HEK293T (cell line): ENCODE measurements around the gene ENKUR.

Experiments used
- ARNT ChIP-seq: fragments of 450-650 bp; IDR thresholded peaks from 2 replicates; pipeline ENCODE4 v1.6.1; 2017; ENCODE audit warnings: mild to moderate bottlenecking
- CTBP1 ChIP-seq: fragments of 450-650 bp; IDR thresholded peaks from 2 replicates; pipeline ENCODE4 v1.6.1; 2016; ENCODE audit warnings: borderline replicate concordance
- ELF4 ChIP-seq: fragments of 450-650 bp; IDR thresholded peaks from 2 replicates; pipeline ENCODE4 v1.6.1; 2017; ENCODE audit warnings: antibody characterized with exemption
- FOXA1 ChIP-seq: fragments of 450-650 bp; IDR thresholded peaks from 2 replicates; pipeline ENCODE4 v1.6.1; 2016; ENCODE audit warnings: mild to moderate bottlenecking
- FOXM1 ChIP-seq: fragments of 450-650 bp; IDR thresholded peaks from 2 replicates; pipeline ENCODE4 v1.6.1; 2017; ENCODE audit warnings: mild to moderate bottlenecking, borderline replicate concordance
- L3MBTL2 ChIP-seq: fragments of 450-650 bp; conservative IDR thresholded peaks from 2 replicates; pipeline ENCODE4 v1.6.1; 2016; ENCODE audit warnings: mild to moderate bottlenecking
- LEF1 ChIP-seq: fragments of 450-650 bp; IDR thresholded peaks from 2 replicates; pipeline ENCODE4 v1.6.1; 2017; ENCODE audit warnings: mild to moderate bottlenecking, borderline replicate concordance
- PKNOX1 ChIP-seq: fragments of 450-650 bp; IDR thresholded peaks from 2 replicates; pipeline ENCODE4 v1.6.1; 2016
- SP1 ChIP-seq: fragments of 450-650 bp; IDR thresholded peaks from 2 replicates; pipeline ENCODE4 v1.6.1; 2017
- TARDBP ChIP-seq: fragments of 450-650 bp; IDR thresholded peaks from 2 replicates; pipeline ENCODE4 v1.6.1; 2016

- TF ChIP-seq PKNOX1: no peak
- TF ChIP-seq LEF1: no peak
- no peak for TF ChIP-seq ARNT
- no peak for TF ChIP-seq ELF4
- TF ChIP-seq TARDBP: no peak
- no peak for TF ChIP-seq SP1
- no peak for TF ChIP-seq L3MBTL2
- no peak for TF ChIP-seq FOXA1
- TF ChIP-seq CTBP1: no peak
- no peak for TF ChIP-seq FOXM1
These were observed 48.9 kb downstream of the ENKUR start for GRCh38 chr10:24966962-24967481.
